HG02970 (cell line): ENCODE results near the gene FAM83C.
"Not testable (repeated sequence)": the region's sequence is repeated elsewhere in the genome, so short reads cannot be mapped to it uniquely, and the experiment has no call there.

Source experiments
- ATAC-seq: cut with Tn5 transposase; IDR thresholded peaks from one replicate; pipeline ENCODE4 v1.9.1; 2021; ENCODE audit warnings: mild to moderate bottlenecking, moderate library complexity, moderate number of reproducible peaks; ENCODE audit not compliant: unreplicated experiment, low FRiP score

The FAM83C gene

GRCh38 chr20:35271073-35271882 is 20.9 kb downstream of the FAM83C start:
- ATAC-seq: no peak

GRCh38 chr20:35270021-35270902 is 22.0 kb downstream of the FAM83C start:
- no peak for ATAC-seq

- ATAC-seq: no peak
Measured at GRCh38 chr20:35269055-35269781, 23.0 kb downstream of the FAM83C start.

GRCh38 chr20:35267092-35267491 is 25.1 kb downstream of the FAM83C start:
- no peak for ATAC-seq

- ATAC-seq: no peak
Measured at GRCh38 chr20:35264755-35265154, 27.5 kb downstream of the FAM83C start.

GRCh38 chr20:35263532-35264341 is 28.5 kb downstream of the FAM83C start:
- ATAC-seq: no peak

- not testable (repeated sequence) for ATAC-seq
Measured at GRCh38 chr20:35262731-35263531, 29.3 kb downstream of the FAM83C start.

- not testable (repeated sequence) for ATAC-seq
Measured at GRCh38 chr20:35262321-35262720, 29.9 kb downstream of the FAM83C start.

- no peak for ATAC-seq
Measured at GRCh38 chr20:35260426-35260825, 31.8 kb downstream of the FAM83C start.

- ATAC-seq: no peak
Measured at GRCh38 chr20:35257175-35257909, 34.9 kb downstream of the FAM83C start.

GRCh38 chr20:35254448-35254999 is 37.7 kb downstream of the FAM83C start:
- no peak for ATAC-seq

- ATAC-seq: no peak
Measured at GRCh38 chr20:35253010-35253409, 39.2 kb downstream of the FAM83C start.

- not testable (repeated sequence) for ATAC-seq
Measured at GRCh38 chr20:35252598-35252997, 39.6 kb downstream of the FAM83C start.

- no peak for ATAC-seq
Measured at GRCh38 chr20:35252037-35252461, 40.2 kb downstream of the FAM83C start.

- no peak for ATAC-seq
Measured at GRCh38 chr20:35251613-35251940, 40.6 kb downstream of the FAM83C start.

GRCh38 chr20:35248641-35249475 is 43.4 kb downstream of the FAM83C start:
- ATAC-seq: no peak

- no peak for ATAC-seq
Measured at GRCh38 chr20:35246723-35247122, 45.5 kb downstream of the FAM83C start.
